ENCODE results near the gene GABBR2. TPM values are rescaled to one million over a fixed set of nuclear protein-coding genes. Genes with fewer than 3 reads are reported as not detected.
A peak's percentile ranks its signal among the peaks of the same experiment; 100 is the strongest.

Gene GABBR2
- total RNA-seq, 2 donors from 2014 or later: 1.2 to 1.3 TPM

GRCh38 chr9:98381311-98382103 is 327.2 kb downstream of the GABBR2 start:
- H3K4me3 Mint-ChIP-seq: no peak overlapping the region

GRCh38 chr9:98380065-98380681 is 328.6 kb downstream of the GABBR2 start:
- Mint-ChIP-seq H3K9me3 (no peaks in the 10 kb centered on the region), H3K27ac (peak overlapping the region; percentile 74), H3K4me1 (peaks cover 18% of the 10 kb centered on the region), H3K27me3 (ENCODE audit: insufficient read depth) (peaks cover 1% of the 10 kb centered on the region), H3K36me3 (ENCODE audit: low read depth) (no peaks in the 10 kb centered on the region), H3K4me3 (no peak overlapping the region)
- Histone ChIP-seq H3K9ac (ENCODE audit: extremely low read depth, low read length, poor library complexity, severe bottlenecking) (no peak overlapping the region), H3K36me3 (ENCODE audit: control insufficient read depth, insufficient read depth, low read length) (no peaks in the 10 kb centered on the region), H3K27me3 (ENCODE audit: control insufficient read depth, insufficient read depth, low read length, poor library complexity, severe bottlenecking) (no peaks in the 10 kb centered on the region), H3K4me3 (ENCODE audit: low read length) (no peak overlapping the region), H3K4me1 (ENCODE audit: control insufficient read depth, insufficient read depth, low read length) (no peaks in the 10 kb centered on the region), H3K27ac (ENCODE audit: low read depth, low read length) (peak overlapping the region; percentile 70), H3K9me3 (ENCODE audit: control insufficient read depth, low read length) (no peaks in the 10 kb centered on the region)
- peak; percentile 83 for DNase-seq
- no peak for TF ChIP-seq CTCF (conservative IDR thresholded peaks at IDR 0.05)
- 55 to 72% methylated on average over 11 to 19 of the region's 19 CpGs for whole genome bisulfite sequencing, 2 experiments (ENCODE audit: insufficient coverage in 1 of 2, insufficient read length in 1 of 2)

More at GRCh38 chr9:98381311-98382103, 327.2 kb downstream of the GABBR2 start:
- H3K27ac ChIP-seq (ENCODE audit: low read depth, low read length): no peak overlapping the region
- H3K4me3 ChIP-seq (ENCODE audit: low read length): no peak overlapping the region
- H3K9me3 ChIP-seq (ENCODE audit: control insufficient read depth, low read length): no peaks in the 10 kb centered on the region
- H3K36me3 ChIP-seq (ENCODE audit: control insufficient read depth, insufficient read depth, low read length): no peaks in the 10 kb centered on the region
- 93 to 100% methylated on average over 6 to 12 of the region's 12 CpGs for WGBS, 2 experiments (ENCODE audit: insufficient coverage in 1 of 2, insufficient read length in 1 of 2)
- H3K4me1 ChIP-seq (ENCODE audit: control insufficient read depth, insufficient read depth, low read length): no peaks in the 10 kb centered on the region
- DNase-seq: no peak
- Mint-ChIP-seq H3K27me3 (ENCODE audit: insufficient read depth) (peaks cover 1% of the 10 kb centered on the region), H3K4me1 (peaks cover 11% of the 10 kb centered on the region), H3K36me3 (ENCODE audit: low read depth) (no peaks in the 10 kb centered on the region), H3K9me3 (no peaks in the 10 kb centered on the region), H3K27ac (no peak overlapping the region)
- no peaks in the 10 kb centered on the region for H3K27me3 ChIP-seq (ENCODE audit: control insufficient read depth, insufficient read depth, low read length, poor library complexity, severe bottlenecking)
- no peak for TF ChIP-seq CTCF (conservative IDR thresholded peaks at IDR 0.05)
- H3K9ac ChIP-seq (ENCODE audit: extremely low read depth, low read length, poor library complexity, severe bottlenecking): no peak overlapping the region

GRCh38 chr9:98379572-98379971 is 329.2 kb downstream of the GABBR2 start:
- no peak for TF ChIP-seq CTCF (conservative IDR thresholded peaks at IDR 0.05)

More at GRCh38 chr9:98379572-98379971, 329.2 kb downstream of the GABBR2 start:
- no peak overlapping the region for H3K4me3 ChIP-seq (ENCODE audit: low read length)
- Mint-ChIP-seq H3K27me3 (ENCODE audit: insufficient read depth) (peaks cover 1% of the 10 kb centered on the region), H3K36me3 (ENCODE audit: low read depth) (no peaks in the 10 kb centered on the region), H3K27ac (no peak overlapping the region), H3K9me3 (no peaks in the 10 kb centered on the region), H3K4me1 (peaks cover 24% of the 10 kb centered on the region), H3K4me3 (no peak overlapping the region)
- no peaks in the 10 kb centered on the region for H3K27me3 ChIP-seq (ENCODE audit: control insufficient read depth, insufficient read depth, low read length, poor library complexity, severe bottlenecking)
- 95 to 100% methylated on average over 1 of the region's 1 CpG for WGBS, 2 experiments (ENCODE audit: insufficient coverage in 1 of 2, insufficient read length in 1 of 2)
- H3K36me3 ChIP-seq (ENCODE audit: control insufficient read depth, insufficient read depth, low read length): no peaks in the 10 kb centered on the region
- H3K27ac ChIP-seq (ENCODE audit: low read depth, low read length): no peak overlapping the region
- no peaks in the 10 kb centered on the region for H3K9me3 ChIP-seq (ENCODE audit: control insufficient read depth, low read length)
- no peak overlapping the region for H3K9ac ChIP-seq (ENCODE audit: extremely low read depth, low read length, poor library complexity, severe bottlenecking)
- DNase-seq: no peak
- peaks cover 3% of the 10 kb centered on the region for H3K4me1 ChIP-seq (ENCODE audit: control insufficient read depth, insufficient read depth, low read length)
